Left lung (tissue), 10 donors: ENCODE measurements around the gene WDFY2. TPM values are rescaled to one million over a fixed set of nuclear protein-coding genes. Genes with fewer than 3 reads are reported as not detected.

Experiments used
- ATAC-seq: fragments of 200-7000 bp; cut with Tn5 transposase; one replicate; pipeline ENCODE4 v1.9.1; 2020; ENCODE audit warnings: moderate library complexity
- DNase-seq, 4 donors: peaks; one replicate each; pipeline ENCODE4 v3.0.0-alpha.2; 2013 to 2020
- H3K27ac ChIP-seq, 2 donors: fragments of 200-600 bp; sonication (generic) in 1 of 2; one replicate each; pipeline versions ENCODE4 v1.5.0 to v1.8.0; 2020 to 2021
- H3K27me3 ChIP-seq, 2 donors: fragments of 200-600 bp; sonication (generic) in 1 of 2; one replicate each; pipeline versions ENCODE4 v1.5.0 to v1.8.0; 2020 to 2021
- H3K36me3 ChIP-seq, 2 donors: fragments of 200-600 bp; sonication (generic) in 1 of 2; one replicate each; pipeline versions ENCODE4 v1.5.0 to v1.8.0; 2020 to 2021
- H3K4me1 ChIP-seq, 2 donors: fragments of 200-600 bp; one replicate each; pipeline ENCODE4 v1.8.0; 2021
- H3K4me3 ChIP-seq, 2 donors: fragments of 200-600 bp; sonication (generic) in 1 of 2; one replicate each; pipeline versions ENCODE4 v1.5.0 to v1.8.0; 2020 to 2021; ENCODE audit warnings: mild to moderate bottlenecking in 1 of 2
- H3K9me3 ChIP-seq, 2 donors: fragments of 200-600 bp; sonication (generic) in 1 of 2; one replicate each; pipeline versions ENCODE4 v1.5.0 to v1.8.0; 2020 to 2021
- CTCF ChIP-seq, 2 donors: fragments of 200-600 bp; sonication (generic) in 1 of 2; IDR thresholded peaks; one replicate each; pipeline versions ENCODE4 v1.5.0 to v1.8.0; 2021; ENCODE audit warnings: antibody characterized with exemption in 2 of 2
- intact Hi-C, 2 donors: fragments of 100-400 bp; cut with DNase I; formaldehyde crosslinking; loops; one replicate each; pipeline versions ENCODE4 v1.11.2 to v1.14.2; 2022
- polyA plus RNA-seq, 6 donors: library from polyadenylated mRNA; unstranded; fragments of 120-200 nt; gene quantifications; one replicate each; pipeline ENCODE4 v1.2.1, GENCODE V29; 2013; ENCODE audit not compliant: insufficient read length in 6 of 6
- total RNA-seq, 2 donors: library from RNA; stranded (reverse); fragmentation: NEBNext Ultra II Directional; extraction: Animal tissue kit (Norgen Biotek cat#: 25700); gene quantifications; one replicate each; pipeline ENCODE4 v1.2.1, GENCODE V29; 2021
- donor health status: DM: no; HTN: yes; CAD: no.
- donor health status: DM: no; HTN: no; CAD: no.

The WDFY2 gene
- total and polyA plus RNA-seq, 8 donors: 9.7 to 33.3 (median 22.1) TPM

DNA sequence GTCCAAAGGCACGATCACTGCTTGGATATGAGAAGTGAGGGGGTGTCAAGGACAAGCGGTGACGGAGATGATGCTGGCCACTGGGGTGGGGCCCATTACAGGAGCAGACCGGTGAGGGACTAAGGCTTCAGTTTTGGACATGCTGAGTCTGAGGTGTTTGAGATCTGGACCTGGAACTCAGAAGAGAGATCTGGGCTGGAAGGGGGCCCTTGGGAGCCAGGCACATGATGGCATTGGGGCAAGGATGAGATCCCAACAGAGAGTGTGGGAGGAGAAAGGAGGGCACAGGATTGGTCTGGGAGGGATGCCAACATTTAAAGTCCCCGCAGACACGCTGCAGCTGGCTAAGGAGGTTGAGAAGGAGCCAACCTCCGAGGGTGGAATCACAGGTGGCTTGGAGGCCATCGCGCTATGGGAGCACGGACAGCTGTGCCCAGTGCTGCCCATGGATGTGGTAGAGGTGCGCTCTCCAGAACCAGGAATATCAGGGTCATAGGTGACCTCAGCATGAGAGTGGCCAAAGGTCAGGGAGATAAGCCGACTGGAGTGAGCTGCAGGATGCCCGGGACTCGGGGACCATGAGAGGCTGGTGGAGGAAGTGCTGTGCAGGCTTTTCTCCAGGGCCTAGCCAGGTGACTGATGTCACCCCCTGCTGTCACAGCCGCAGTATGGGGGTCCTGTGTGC, 197.9 kb downstream of the WDFY2 start:
- H3K4me3 ChIP-seq: no peak overlapping the region
- intact Hi-C loops: no loop called here
- ATAC-seq (no peak), DNase-seq (no peak)
- TF ChIP-seq CTCF (IDR thresholded peaks at IDR 0.05): no peak
- H3K27ac ChIP-seq: no peak overlapping the region
- peaks cover 6 to 15% of the 10 kb centered on the region in 2 donors for H3K4me1 ChIP-seq
- no peaks in the 10 kb centered on the region for H3K36me3 ChIP-seq
- H3K27me3 ChIP-seq: no peaks in the 10 kb centered on the region
- H3K9me3 ChIP-seq: no peaks in the 10 kb centered on the region

DNA sequence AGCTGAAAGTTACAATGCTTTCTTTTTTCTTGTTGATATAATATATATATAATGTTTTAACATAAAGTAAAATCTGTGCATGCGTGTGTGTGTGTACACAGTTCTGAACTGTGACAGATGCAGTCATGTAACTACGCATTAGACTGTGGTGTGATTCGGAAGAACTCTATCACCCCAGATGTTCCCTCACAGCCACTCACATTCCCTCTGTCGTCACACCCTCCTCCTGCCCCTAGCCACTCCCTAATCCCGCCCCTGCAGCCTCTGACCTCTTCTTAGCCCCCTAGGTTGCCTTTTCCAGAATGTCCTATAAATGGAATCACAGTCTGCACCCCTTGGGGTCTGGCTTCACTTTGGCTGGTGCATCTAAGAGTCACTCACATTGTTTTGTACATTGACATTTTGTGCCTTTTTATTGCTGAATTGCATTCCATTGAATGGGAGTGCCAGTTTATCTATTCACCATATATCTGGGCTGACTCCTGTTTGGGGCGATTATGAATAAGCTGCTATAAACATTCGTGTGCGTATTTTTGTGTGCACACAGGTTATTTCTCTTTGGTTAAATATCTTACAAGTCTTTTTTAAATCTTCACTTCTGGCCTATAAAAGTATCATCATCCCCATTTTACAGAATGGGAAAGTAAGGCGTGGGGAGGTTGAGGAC, 199.3 kb downstream of the WDFY2 start:
- no peak overlapping the region for H3K27ac ChIP-seq
- DNase-seq (no peak), ATAC-seq (no peak)
- H3K4me1 ChIP-seq: peaks cover 6 to 17% of the 10 kb centered on the region in 2 donors
- intact Hi-C loops: no loop called here
- no peak overlapping the region for H3K4me3 ChIP-seq
- H3K9me3 ChIP-seq: no peaks in the 10 kb centered on the region
- H3K27me3 ChIP-seq: no peaks in the 10 kb centered on the region
- no peaks in the 10 kb centered on the region for H3K36me3 ChIP-seq
- TF ChIP-seq CTCF (IDR thresholded peaks at IDR 0.05): no peak

DNA sequence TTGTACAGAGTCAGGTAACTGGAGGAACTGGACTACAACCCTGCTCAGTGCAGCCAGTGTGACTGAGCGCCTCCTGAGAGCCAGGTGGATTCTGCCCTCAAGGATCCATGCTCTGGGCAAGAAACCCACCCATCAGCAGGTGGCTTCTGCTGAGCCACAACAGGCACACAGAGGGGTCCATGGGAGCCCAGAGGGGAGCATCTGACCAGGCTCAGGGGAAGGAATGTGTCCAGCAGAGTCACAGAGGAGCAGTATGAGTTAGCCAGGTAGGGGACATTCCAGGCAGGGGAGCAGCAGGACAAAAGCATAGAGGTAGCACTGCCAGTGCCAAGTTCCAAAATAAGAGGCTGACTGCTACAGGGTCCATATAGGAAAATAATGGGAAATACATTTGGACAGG, 199.8 kb downstream of the WDFY2 start:
- H3K9me3 ChIP-seq: no peaks in the 10 kb centered on the region
- H3K27me3 ChIP-seq: no peaks in the 10 kb centered on the region
- DNase-seq (no peak), ATAC-seq (no peak)
- no peak for TF ChIP-seq CTCF (IDR thresholded peaks at IDR 0.05)
- no peak overlapping the region for H3K27ac ChIP-seq
- intact Hi-C loops: no loop called here
- no peak overlapping the region for H3K4me3 ChIP-seq
- H3K36me3 ChIP-seq: no peaks in the 10 kb centered on the region
- H3K4me1 ChIP-seq: peaks cover 6 to 17% of the 10 kb centered on the region in 2 donors

DNA sequence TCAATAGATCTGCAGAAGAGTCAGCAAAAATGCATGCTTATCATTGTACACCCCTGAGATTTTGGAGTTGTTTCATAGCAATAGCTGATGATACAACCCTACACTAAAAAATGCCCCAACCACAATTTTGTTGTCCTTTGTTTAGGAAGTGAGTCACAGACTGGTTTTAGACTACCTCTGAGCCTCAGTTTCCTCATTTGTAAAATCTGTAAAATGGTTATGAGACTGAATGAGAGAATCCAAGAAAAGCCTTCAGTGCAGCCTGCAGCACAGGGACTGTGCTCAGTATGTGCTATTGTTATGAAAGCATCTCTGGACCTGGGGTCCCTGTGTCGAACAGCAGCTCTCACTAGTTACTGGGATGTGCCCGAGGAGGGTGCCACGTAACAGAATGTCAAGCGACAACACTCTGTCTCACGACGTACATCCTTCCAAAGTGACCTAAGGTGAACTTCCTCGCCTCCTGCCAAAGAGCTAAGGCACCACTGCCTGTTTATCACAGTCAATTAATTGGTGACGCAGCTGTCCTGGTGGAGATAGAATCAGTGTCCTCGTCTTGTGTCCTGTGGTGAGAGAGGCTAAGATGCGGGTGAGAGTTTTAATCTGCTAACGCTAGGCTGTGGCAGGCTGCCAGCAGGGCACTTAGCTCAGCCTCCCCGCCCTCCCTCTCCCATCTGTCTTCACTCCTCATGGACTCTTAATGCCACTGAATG, 201.6 kb downstream of the WDFY2 start:
- Histone ChIP-seq H3K4me3 (no peak overlapping the region), H3K36me3 (no peaks in the 10 kb centered on the region), H3K27me3 (no peaks in the 10 kb centered on the region), H3K4me1 (peaks cover 6 to 17% of the 10 kb centered on the region in 2 donors), H3K9me3 (no peaks in the 10 kb centered on the region), H3K27ac (no peak overlapping the region)
- DNase-seq (no peak), ATAC-seq (no peak)
- TF ChIP-seq CTCF (IDR thresholded peaks at IDR 0.05): no peak
- intact Hi-C loops: no loop called here
